Activated CD4-positive, alpha-beta memory T cell treated with anti-CD3 and anti-CD28 coated beads for 36 hours (primary cell): ENCODE results near the gene RAMACL. TPM values are rescaled to one million over a fixed set of nuclear protein-coding genes. Genes with fewer than 3 reads are reported as not detected.

Source experiments
- CTCF ChIA-PET: fragments of 350-600 bp; sonication (Branson Sonifier 250); formaldehyde crosslinking; loops from one replicate; lab custom pipeline; 2021; ENCODE audit warnings: antibody characterized with exemption, inconsistent platforms; lab: Charles Lee
- POLR2A ChIA-PET: fragments of 350-600 bp; sonication (Branson Sonifier 250); formaldehyde crosslinking; loops from one replicate; lab custom pipeline; 2021; ENCODE audit warnings: antibody characterized with exemption; lab: Charles Lee
- DNase-seq: peaks from one replicate; pipeline ENCODE4 v3.0.0-alpha.2; 2020
- H3K27ac Mint-ChIP-seq: one replicate; pipeline ENCODE4 v1.8.0; 2021; ENCODE audit warnings: mixed read lengths
- H3K27me3 Mint-ChIP-seq: one replicate; pipeline ENCODE4 v1.8.0; 2021; ENCODE audit warnings: mixed read lengths
- H3K36me3 Mint-ChIP-seq: one replicate; pipeline ENCODE4 v1.8.0; 2021; ENCODE audit warnings: mixed read lengths
- H3K4me1 Mint-ChIP-seq: one replicate; pipeline ENCODE4 v1.8.0; 2021; ENCODE audit warnings: low read depth, mixed read lengths
- H3K4me3 Mint-ChIP-seq: one replicate; pipeline ENCODE4 v1.8.0; 2021; ENCODE audit warnings: mild to moderate bottlenecking, mixed read lengths
- H3K9me3 Mint-ChIP-seq: one replicate; pipeline ENCODE4 v1.8.0; 2021; ENCODE audit warnings: mixed read lengths
- intact Hi-C: fragments of 100-400 bp; cut with micrococcal nuclease; formaldehyde crosslinking; loops from one replicate; pipeline ENCODE4 v1.15.1; 2023
- total RNA-seq, 2 experiments: library from RNA; stranded (reverse); gene quantifications; one replicate each; pipeline ENCODE4 v1.2.3, GENCODE V29; 2021

The RAMACL gene
- total RNA-seq, 2 experiments from 2014 or later, result 0.29 to 0.31 TPM

GRCh38 chr6:166556336-166556735, 30.1 kb downstream of the RAMACL start:
- POLR2A ChIA-PET, result no interaction called here
- peaks cover 2% of the 10 kb centered on the region for H3K4me1 Mint-ChIP-seq
- H3K27ac Mint-ChIP-seq, result no peak overlapping the region
- H3K36me3 Mint-ChIP-seq, result peaks cover 3% of the 10 kb centered on the region
- DNase-seq, result no peak
- intact Hi-C loops, result no loop called here
- H3K27me3 Mint-ChIP-seq, result peaks cover 7% of the 10 kb centered on the region
- H3K9me3 Mint-ChIP-seq, result peaks cover 16% of the 10 kb centered on the region
- CTCF ChIA-PET, result no interaction called here
- H3K4me3 Mint-ChIP-seq, result no peak overlapping the region

- Mint-ChIP-seq H3K36me3 (peaks cover 3% of the 10 kb centered on the region), H3K9me3 (peaks cover 10% of the 10 kb centered on the region), H3K27me3 (peaks cover 7% of the 10 kb centered on the region), H3K27ac (no peak overlapping the region), H3K4me3 (no peak overlapping the region), H3K4me1 (peaks cover 2% of the 10 kb centered on the region)
- ChIA-PET CTCF (no interaction called here), POLR2A (no interaction called here)
- no peak for DNase-seq
- intact Hi-C loops, result no loop called here
These were observed 31.4 kb downstream of the RAMACL start for GRCh38 chr6:166555086-166555485.

GRCh38 chr6:166554316-166554715, 32.2 kb downstream of the RAMACL start:
- ChIA-PET CTCF (no interaction called here), POLR2A (no interaction called here)
- Mint-ChIP-seq H3K9me3 (peaks cover 5% of the 10 kb centered on the region), H3K36me3 (peaks cover 3% of the 10 kb centered on the region), H3K4me3 (no peak overlapping the region), H3K4me1 (peaks cover 2% of the 10 kb centered on the region), H3K27me3 (peaks cover 7% of the 10 kb centered on the region), H3K27ac (no peak overlapping the region)
- no peak for DNase-seq
- intact Hi-C loops, result no loop called here

GRCh38 chr6:166553563-166554271, 32.8 kb downstream of the RAMACL start:
- no peaks in the 10 kb centered on the region for H3K9me3 Mint-ChIP-seq
- POLR2A ChIA-PET, result no interaction called here
- CTCF ChIA-PET, result no interaction called here

GRCh38 chr6:166552600-166552999, 33.9 kb downstream of the RAMACL start:
- Mint-ChIP-seq H3K4me3 (no peak overlapping the region), H3K36me3 (no peaks in the 10 kb centered on the region), H3K9me3 (no peaks in the 10 kb centered on the region), H3K27ac (no peak overlapping the region), H3K27me3 (peaks cover 7% of the 10 kb centered on the region), H3K4me1 (peaks cover 2% of the 10 kb centered on the region)
- intact Hi-C loops, result no loop called here
- no peak for DNase-seq
- CTCF ChIA-PET, result no interaction called here
- POLR2A ChIA-PET, result no interaction called here

More at GRCh38 chr6:166553563-166554271, 32.8 kb downstream of the RAMACL start:
- H3K27ac Mint-ChIP-seq, result no peak overlapping the region
- no peak overlapping the region for H3K4me3 Mint-ChIP-seq
- H3K27me3 Mint-ChIP-seq, result peaks cover 7% of the 10 kb centered on the region
- DNase-seq, result no peak
- no peaks in the 10 kb centered on the region for H3K36me3 Mint-ChIP-seq
- intact Hi-C loops, result no loop called here
- H3K4me1 Mint-ChIP-seq, result peaks cover 2% of the 10 kb centered on the region

- intact Hi-C loops, result no loop called here
- no peak for DNase-seq
- ChIA-PET CTCF (no interaction called here), POLR2A (no interaction called here)
- H3K9me3 Mint-ChIP-seq, result no peaks in the 10 kb centered on the region
- peaks cover 4% of the 10 kb centered on the region for H3K27me3 Mint-ChIP-seq
- H3K27ac Mint-ChIP-seq, result no peak overlapping the region
- peaks cover under 1% of the 10 kb centered on the region for H3K4me1 Mint-ChIP-seq
- H3K36me3 Mint-ChIP-seq, result no peaks in the 10 kb centered on the region
- no peak overlapping the region for H3K4me3 Mint-ChIP-seq
These were observed 34.6 kb downstream of the RAMACL start for GRCh38 chr6:166551754-166552495.

- Mint-ChIP-seq H3K4me3 (no peak overlapping the region), H3K4me1 (peaks cover 9% of the 10 kb centered on the region), H3K9me3 (no peaks in the 10 kb centered on the region), H3K36me3 (no peaks in the 10 kb centered on the region), H3K27ac (no peak overlapping the region), H3K27me3 (no peaks in the 10 kb centered on the region)
- ChIA-PET CTCF (no interaction called here), POLR2A (no interaction called here)
- intact Hi-C loops, result no loop called here
- DNase-seq, result no peak
These were observed 39.8 kb downstream of the RAMACL start for GRCh38 chr6:166546653-166547052.

- Mint-ChIP-seq H3K36me3 (no peaks in the 10 kb centered on the region), H3K9me3 (no peaks in the 10 kb centered on the region), H3K4me1 (peaks cover 21% of the 10 kb centered on the region), H3K27me3 (no peaks in the 10 kb centered on the region), H3K4me3 (no peak overlapping the region), H3K27ac (no peak overlapping the region)
- CTCF ChIA-PET, result no interaction called here
- DNase-seq, result no peak
- POLR2A ChIA-PET, result no interaction called here
- intact Hi-C loops, result no loop called here
These were observed 41.1 kb downstream of the RAMACL start for GRCh38 chr6:166545156-166546034.

- Mint-ChIP-seq H3K4me1 (peaks cover 26% of the 10 kb centered on the region), H3K4me3 (no peak overlapping the region), H3K27me3 (no peaks in the 10 kb centered on the region), H3K9me3 (no peaks in the 10 kb centered on the region), H3K36me3 (no peaks in the 10 kb centered on the region), H3K27ac (no peak overlapping the region)
- intact Hi-C loops, result loop anchor here (5.0 kb wide), 1 partner anchor 398 kb away; no protein-coding TSS in a partner anchor
- no peak for DNase-seq
- POLR2A ChIA-PET, result no interaction called here
- CTCF ChIA-PET, result no interaction called here
These were observed 42.2 kb downstream of the RAMACL start for GRCh38 chr6:166544296-166544605.

GRCh38 chr6:166543603-166544295, 42.7 kb downstream of the RAMACL start:
- intact Hi-C loops, result loop anchor here (5.0 kb wide), 1 partner anchor 399 kb away; no protein-coding TSS in a partner anchor
- H3K4me3 Mint-ChIP-seq, result no peak overlapping the region
- no peaks in the 10 kb centered on the region for H3K9me3 Mint-ChIP-seq
- CTCF ChIA-PET, result no interaction called here
- H3K27me3 Mint-ChIP-seq, result no peaks in the 10 kb centered on the region
- no peaks in the 10 kb centered on the region for H3K36me3 Mint-ChIP-seq
- no peak for DNase-seq
- H3K27ac Mint-ChIP-seq, result no peak overlapping the region
- POLR2A ChIA-PET, result no interaction called here
- H3K4me1 Mint-ChIP-seq, result peaks cover 26% of the 10 kb centered on the region

- H3K36me3 Mint-ChIP-seq, result no peaks in the 10 kb centered on the region
- CTCF ChIA-PET, result no interaction called here
These were observed 43.9 kb downstream of the RAMACL start for GRCh38 chr6:166542580-166542912.

More at GRCh38 chr6:166542580-166542912, 43.9 kb downstream of the RAMACL start:
- Mint-ChIP-seq H3K9me3 (no peaks in the 10 kb centered on the region), H3K27ac (peak overlapping the region; percentile 21), H3K27me3 (no peaks in the 10 kb centered on the region), H3K4me3 (no peak overlapping the region), H3K4me1 (peaks cover 29% of the 10 kb centered on the region)
- no peak for DNase-seq
- intact Hi-C loops, result loop anchor here (5.0 kb wide), 1 partner anchor 400 kb away; no protein-coding TSS in a partner anchor
- POLR2A ChIA-PET, result no interaction called here
